ENCODE measurements around the gene SMARCB1.

Gene SMARCB1

DNA sequence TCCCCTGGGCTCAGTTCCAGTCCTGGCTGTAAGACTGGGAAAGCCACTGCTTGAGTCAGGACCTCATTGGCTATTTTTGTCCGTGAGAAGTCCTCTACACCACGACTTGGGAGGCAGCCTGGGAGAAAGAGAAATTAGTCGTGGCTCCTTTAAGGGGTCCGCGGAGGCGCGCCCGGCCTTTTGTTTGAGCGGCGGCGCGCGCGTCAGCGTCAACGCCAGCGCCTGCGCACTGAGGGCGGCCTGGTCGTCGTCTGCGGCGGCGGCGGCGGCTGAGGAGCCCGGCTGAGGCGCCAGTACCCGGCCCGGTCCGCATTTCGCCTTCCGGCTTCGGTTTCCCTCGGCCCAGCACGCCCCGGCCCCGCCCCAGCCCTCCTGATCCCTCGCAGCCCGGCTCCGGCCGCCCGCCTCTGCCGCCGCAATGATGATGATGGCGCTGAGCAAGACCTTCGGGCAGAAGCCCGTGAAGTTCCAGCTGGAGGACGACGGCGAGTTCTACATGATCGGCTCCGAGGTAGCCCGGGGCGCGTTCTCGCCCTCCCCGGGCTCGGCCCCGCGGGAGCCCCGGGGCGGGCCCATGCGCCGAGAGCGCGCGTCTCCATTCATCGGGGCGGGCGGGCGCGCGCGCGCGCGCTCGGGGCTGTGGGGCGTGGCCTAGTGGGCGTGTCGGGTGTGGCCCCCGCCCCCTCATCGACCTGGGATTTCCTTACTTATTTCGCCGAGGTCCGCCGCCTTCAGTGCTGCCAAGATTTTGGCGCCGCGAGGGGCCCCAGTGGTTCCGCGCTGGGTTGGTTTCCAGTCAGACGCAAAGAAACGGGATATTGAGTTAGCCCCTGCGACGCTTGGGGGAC, at the start of gene SMARCB1:
Gene SMARCB1 (plus strand): TSS at position 215 of the 848 bp plus-strand sequence. CDS start 204 bp downstream, at position 419.
- peak; percentile 83 to 85 for DNase-seq (ENCODE audit: low read depth in 2 of 2)

DNA sequence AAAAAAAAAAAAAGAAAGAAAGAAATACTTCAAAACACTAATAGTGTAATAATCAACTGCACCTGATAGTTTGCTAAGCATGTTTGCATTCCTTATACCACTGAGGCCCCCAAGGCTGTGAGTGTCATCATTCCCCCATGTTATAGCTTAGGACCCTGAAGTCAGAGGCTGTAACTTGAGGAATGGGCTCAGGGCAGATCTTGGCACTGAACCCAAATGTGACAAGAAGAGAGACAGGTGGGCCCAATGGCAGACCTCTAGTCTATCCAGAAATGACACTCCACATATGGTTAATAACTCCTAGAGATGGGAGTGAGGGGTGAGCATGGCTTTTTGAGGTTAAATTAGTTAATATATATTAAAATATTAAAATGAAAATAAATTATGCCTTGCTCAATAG, 49.1 kb upstream of the SMARCB1 start:
- no peak for DNase-seq (ENCODE audit: low read depth in 2 of 2)

DNA sequence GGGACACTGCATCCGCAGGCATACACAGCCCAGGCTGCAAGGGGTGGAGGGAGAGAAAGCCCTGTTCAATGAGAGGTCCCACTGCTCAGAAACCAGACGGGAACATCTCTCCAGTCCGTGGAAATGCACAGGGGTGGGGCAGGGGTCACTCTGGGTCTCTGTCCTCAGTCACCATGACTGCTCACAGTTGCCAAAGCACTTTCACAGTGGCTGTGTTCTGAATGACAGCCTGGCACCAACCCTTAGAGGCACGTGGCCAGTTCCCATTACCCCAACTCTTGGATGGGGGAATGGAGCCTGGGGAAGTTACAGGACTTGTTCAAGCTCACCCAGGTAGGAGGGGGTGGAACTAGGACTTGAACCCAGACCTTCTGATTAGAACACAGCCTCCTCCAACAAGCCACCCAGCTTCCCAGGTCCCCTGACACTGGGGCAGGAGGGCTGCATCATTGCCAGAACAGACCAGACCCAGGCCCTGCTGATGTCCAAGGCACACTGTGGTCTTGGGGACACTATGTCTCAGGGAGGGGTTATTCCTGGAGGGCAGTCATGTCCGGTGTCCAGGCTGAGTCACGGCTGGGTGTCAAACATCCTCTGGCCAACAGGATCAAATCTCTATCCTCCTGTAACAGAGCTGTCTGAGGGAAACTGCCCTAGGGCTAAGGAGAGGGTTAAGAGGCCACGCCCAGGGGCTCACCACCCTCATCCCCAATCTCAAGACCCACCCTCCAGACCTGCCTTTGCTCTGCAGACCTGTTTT, 44.1 kb upstream of the SMARCB1 start:
- no peak for DNase-seq (ENCODE audit: low read depth in 2 of 2)

DNA sequence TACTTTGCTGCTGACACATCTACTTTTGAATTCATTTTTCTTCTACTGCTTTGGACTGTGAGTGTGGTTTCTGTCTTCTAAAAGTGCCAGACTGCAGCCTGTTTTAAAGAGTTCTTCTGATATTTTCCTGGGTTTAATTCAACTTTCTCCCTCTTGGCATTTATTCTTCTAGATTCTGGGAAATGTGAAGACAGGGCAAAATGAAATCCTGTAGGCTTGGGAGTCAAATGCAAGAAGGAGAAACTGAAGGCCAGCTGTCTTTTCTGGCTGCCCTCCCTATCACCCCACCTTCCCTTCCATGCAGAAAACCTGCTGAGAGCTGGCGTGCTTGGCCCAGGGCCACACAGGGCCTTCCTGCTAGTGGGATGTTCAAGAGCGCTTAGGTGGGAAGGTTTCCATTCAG, 43.5 kb upstream of the SMARCB1 start:
- no peak for DNase-seq (ENCODE audit: low read depth in 2 of 2)

DNA sequence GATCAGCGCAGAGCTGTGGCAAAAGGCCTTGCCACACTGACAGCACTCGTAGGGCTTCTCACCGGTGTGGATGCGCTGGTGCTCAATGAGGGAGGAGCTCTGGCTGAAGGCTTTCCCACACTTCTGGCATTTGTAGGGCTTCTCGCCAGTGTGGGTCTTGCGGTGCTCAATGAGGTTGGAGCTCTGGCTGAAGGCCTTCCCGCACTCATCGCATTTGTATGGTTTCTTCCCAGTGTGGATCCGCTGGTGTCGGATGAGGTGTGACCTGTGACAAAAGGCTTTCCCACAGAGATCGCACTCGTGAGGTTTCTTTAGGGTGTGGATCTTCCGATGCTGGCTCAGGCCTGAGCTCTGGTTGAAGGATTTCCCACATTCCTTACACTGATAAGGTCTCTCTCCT, 42.8 kb upstream of the SMARCB1 start:
- DNase-seq (ENCODE audit: low read depth in 2 of 2), result no peak

DNA sequence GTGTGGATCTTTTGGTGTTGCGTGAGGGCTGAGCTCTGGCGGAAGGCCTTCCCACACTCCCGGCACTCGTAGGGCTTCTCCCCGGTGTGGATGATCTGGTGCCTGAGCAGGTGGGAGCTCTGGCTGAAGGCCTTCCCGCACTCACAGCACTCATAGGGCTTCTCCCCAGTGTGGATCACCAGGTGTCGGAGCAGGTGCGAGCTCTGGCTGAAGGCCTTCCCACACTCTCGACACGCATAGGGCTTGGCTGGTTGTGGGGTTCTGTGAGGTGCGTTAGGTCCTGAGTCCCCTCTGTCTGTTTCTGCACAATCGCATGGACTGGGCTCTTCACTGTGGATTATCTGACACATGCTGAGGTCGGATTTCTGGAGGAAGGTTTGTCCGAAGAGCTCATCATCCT, 42.3 kb upstream of the SMARCB1 start:
- DNase-seq (ENCODE audit: low read depth in 2 of 2), result no peak

DNA sequence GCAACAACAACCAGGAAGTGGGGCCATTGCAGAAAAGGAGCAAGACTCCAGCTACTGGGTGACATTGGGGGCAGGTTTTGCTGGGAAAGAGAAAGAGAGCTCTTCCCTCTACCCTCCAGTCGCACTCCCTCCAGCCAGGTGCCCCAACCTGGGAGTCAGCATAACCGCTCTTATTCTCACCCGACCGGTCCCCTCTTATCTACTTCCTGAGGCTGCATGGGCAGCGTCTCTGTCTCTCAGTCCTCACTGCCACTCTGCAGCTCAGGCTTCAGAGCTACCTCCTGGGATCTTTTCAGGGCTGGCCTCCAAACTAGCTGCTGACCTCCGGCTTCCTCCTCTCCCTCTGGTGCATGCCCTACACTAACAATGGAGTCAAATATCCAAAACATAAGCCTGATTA, 41.0 kb upstream of the SMARCB1 start:
- no peak for DNase-seq (ENCODE audit: low read depth in 2 of 2)

DNA sequence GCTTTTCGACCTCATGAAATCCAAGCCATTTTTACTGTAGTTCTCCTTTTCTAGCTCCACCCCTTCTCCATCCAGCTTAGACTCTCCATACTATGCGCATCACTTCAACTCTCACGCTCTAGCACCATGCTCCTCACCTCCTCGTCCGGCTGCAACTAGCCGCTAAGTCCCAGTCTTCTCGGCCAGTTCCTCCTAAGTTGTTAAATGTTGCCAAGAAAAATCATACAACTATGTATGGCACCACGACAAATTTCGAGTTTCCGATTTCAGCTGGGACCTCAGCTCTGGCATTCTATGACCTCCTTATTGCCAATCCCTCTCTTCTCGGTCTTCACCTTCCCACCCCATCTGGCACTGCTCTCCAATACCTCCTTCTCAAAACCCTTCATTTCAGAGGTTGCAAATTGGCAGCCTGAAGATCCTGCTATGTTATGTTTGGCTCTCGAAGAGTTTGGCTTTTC, 36.9 kb upstream of the SMARCB1 start:
- no peak for DNase-seq (ENCODE audit: low read depth in 2 of 2)

DNA sequence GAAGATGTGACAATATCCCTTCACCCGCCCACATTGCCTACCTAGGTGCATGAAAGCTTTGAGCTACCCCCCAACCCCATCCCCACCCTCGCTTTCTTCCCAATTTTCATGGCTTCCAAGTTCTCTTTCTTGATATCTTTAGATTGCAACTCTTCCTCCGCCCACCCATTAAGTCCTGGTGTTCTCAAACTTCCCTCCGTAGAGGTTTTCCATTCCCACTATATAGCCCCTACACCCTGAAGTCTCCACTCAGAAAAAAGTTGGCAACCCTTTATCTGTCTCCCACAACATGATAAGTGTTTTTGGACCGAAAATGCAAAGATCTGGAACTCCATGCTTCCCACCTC, 36.4 kb upstream of the SMARCB1 start:
- no peak for DNase-seq (ENCODE audit: low read depth in 2 of 2)

DNA sequence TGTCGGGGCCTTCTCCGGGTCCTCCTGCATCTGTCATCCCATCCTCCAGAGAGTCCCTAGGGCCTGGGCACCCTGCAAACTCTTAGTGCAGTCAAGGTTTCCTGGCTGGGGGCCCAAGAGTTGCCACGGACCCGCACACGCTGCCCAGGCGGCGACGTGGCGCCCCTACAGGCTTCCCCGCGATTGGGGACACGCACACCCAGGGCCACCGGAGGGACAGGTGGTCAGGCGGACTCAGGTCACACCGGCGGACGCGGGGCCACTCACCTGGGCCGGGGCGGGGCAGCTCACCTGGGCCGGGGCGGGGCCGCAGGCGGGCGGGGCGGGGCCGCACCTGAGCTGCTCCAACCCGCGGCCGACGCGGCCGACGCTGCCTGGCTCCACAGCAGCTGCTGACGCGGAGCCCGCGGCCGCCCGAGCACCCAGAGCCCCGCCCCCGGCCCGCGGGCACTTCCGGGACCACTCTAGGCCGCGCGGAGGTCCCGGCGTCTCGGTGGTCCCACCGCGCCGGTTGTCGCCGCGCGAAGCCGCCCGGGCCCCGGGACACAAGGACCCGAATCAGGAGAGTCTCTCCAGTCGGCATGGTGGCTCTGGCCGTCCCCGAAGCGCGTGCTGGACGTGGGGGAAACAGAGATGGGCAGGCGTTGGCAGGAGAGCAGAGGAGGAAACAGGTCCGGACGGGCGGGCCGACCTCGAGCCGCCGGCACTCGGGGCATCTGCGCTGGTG, 35.9 kb upstream of the SMARCB1 start, which contains the start of gene ZNF70:
Gene ZNF70 (minus strand): TSS at position 399 of the 727 bp plus-strand sequence. CDS start 5,972 bp downstream, outside the sequence.
- DNase-seq (ENCODE audit: low read depth in 2 of 2), result peak; percentile 76 to 82

DNA sequence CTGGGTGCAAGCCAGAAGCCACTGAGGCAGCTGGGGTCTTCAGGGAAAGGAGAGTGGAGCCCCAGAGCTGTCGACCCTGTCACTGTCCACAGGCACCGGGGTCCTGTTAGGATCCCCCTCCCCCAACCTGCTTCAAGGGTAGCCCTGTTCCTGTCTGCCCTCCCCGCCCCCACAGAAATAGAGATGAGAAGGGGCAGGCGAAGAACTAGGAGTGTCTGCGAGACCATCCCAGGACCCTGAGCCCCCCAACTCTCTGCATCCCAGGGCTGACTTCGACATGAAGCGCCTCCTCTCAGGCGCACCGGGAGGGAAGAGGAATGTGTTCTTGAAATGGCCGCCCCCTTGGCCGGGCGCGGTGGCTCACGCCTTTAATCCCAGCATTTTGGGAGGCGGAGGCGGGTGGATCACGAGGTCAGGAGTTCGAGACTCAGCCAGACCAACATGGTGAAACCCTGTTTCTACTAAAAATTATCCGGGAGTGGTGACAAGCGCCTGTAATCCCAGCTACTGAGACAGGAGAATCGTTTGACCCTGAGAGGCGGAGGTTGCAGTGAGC, 35.2 kb upstream of the SMARCB1 start:
- DNase-seq (ENCODE audit: low read depth in 2 of 2), result no peak

DNA sequence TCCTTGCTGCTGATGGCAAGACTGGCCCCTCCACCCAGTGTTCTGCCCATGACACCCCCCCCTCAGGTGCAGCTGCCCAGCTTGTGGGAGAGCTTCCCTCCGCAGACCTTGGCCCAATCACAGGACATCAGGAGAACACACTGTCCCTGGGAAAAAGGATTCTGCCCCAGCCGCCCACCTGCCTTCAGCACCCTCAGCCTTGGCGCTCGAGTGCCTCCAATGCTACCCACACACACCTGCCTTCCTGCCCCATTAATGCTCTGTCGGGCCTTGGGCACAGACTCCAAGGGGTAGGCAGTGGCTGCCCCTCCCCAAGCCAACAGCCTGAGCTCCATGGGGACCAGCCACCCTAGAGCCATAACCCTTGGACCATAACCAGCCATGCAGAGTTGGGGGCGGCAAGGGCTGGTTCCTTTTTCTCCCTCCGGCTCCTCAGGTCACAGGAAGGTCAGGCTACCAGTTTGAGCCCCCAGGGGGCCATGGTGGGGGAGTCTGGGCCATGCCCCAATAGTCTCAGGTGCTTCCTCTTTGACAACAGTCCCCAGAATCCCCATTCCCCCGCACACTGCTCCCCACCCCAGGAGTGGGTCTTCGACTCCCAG, 34.6 kb upstream of the SMARCB1 start:
- DNase-seq (ENCODE audit: low read depth in 2 of 2), result no peak

DNA sequence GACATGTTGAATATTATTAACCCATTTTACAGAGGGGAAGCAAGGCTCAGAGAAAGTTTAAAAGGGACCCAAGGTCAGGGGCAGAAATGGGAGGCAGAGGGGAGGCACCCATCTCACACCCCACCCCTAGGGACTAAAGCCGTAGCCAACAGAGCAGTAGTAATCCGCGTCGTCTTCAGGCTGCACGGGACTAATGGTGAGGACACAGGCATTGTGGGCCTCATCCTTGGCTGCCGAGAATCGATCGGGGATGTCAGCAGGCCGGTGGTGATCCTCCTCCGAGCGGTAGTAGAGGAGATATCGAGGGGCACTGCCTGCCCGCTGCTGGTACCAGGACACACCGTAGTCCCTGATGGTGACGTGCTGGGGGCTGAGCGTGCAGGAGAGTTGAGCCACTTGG, 34.0 kb upstream of the SMARCB1 start:
- DNase-seq (ENCODE audit: low read depth in 2 of 2), result no peak

DNA sequence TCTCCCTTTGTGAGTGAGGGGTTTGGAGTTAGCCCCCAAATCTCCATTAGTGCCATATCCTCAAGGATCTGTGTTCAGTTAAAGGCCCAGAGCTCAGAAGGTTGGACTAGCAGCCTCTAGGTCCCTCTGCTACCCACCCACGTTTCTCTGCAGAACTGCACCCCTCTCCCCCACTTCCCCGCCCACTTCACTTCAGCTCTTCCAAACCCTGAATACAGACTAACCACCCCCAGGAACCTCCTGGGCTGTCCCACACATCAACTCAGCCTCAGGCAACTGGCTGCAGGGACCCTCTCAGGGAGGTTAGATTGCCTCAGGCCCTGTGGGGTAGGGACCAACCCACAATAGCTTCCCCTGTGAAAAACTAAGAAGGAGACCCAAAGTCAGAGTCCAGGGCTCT, 33.4 kb upstream of the SMARCB1 start:
- DNase-seq (ENCODE audit: low read depth in 2 of 2), result no peak

DNA sequence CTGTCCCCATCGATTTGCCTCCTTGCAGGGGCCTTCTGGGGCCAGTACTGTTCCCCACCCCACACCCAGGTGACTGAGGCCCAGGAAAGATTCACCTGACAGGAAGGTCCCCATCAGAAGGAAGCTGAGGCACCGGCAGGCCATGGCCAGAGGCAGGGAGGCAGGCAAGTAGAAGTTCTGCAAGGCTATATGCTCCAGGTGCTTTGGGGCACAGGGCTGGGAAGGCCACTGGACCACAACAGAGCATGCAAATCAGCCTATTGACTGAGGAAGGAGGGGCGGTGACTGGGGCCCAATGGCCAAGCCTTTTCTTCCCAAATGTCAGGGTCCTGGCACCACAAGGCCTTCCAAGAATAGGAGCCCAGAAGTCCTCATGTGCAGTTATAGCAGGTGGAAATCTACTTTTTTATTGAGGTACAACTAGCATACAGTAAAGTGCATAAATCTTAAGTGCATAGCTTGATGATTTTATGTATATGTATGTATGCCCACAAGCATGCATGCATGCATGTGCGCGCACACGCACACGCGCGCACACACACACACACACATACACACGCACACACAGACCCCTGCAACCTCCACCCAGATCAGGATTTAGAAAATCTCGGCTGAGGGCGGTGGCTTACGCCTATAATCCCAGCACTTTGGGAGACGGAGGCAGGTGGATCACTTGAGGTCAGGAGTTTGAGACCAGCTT, 32.4 kb upstream of the SMARCB1 start, which contains the start of gene VPREB3:
Gene VPREB3 (minus strand): TSS at position 206 of the 700 bp plus-strand sequence. CDS start 62 bp downstream, at position 144.
- DNase-seq (ENCODE audit: low read depth in 2 of 2), result no peak

DNA sequence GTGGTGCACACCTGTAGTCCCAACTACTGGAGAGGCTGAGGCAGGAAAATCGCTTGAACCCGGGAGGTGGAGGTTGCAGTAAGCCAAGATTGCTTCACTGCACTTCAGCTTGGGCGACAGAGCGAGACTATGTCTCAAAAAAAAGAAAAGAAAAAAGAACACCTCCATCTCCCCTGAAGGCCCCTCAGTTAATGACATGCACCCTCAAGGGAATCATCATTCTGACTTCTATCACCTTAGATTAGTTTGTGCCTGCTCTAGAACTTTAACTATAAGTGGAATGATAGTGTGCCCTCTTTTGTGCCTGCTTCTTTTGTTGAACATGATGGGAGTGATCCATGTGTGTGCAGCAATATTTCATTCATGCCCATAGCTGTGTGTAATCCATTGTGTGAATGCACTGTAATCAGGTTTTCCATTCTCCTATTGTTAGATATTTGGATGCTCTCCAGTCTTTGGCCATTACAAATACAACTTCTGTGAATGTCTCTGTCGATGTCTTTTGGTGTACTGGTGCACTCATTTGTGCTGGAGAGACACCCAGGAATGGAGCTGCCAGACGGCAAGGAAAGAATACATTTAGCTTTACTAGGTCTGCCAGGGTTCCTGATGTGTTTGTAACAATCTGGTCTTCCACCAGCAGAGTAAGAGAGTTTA, 31.7 kb upstream of the SMARCB1 start:
- DNase-seq (ENCODE audit: low read depth in 2 of 2), result no peak

DNA sequence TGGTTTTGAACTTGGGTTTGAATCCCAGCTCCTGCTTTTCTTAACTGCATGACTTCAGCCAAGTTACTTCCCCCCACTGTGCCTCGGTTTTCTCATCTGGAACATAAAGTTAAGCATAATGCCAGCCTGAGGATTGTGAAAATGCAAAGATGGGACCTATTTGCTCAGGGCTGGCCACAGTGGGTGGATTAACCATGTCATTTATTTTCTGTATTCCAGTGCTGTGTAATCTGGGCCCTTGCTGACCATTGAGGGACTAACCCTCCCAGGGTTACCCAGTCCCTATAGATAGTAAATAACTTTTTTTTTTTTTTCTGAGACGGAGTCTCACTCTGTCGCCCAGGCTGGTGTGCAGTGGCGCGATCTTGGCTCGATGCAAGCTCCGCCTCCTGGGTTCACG, 31.1 kb upstream of the SMARCB1 start:
- no peak for DNase-seq (ENCODE audit: low read depth in 2 of 2)

DNA sequence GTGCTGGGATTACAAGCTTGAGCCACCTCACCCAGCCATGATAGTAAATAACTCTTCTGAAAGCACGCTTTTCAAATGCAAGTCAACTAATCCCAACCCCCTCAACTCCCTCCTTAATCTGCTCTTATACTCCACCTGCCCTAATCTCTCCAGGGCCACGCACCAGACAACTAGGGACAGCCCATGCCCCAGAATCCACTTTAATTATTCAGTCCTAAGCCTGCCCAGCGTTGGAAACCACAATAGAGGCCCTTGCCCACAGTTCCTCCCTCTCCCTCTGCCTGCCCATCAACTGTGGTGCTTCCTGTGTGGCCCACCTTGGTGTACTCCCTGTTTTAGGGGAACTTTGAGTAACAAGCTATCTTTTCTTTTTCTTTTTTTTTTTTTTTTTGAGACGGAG, 29.9 kb upstream of the SMARCB1 start:
- DNase-seq (ENCODE audit: low read depth in 2 of 2), result no peak

DNA sequence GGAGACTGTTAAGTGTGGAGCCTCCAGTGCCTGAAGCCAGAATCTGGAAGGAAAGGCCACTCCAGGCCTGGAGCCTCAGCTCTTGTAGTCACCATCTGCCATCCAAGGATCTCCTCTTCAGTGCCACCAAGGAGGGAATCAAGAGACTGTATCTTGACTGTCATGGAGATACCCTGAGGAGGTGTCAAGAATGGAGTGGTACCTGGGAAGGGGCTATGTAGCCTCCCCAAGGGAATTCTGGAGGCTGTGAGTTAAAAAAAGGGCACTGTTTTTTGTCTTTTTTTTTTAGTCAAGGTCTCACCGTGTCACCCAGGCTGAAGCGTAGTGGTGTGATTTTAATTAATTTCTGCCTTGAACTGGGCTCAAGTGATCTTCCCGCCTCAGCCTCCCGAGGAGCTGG, 27.2 kb upstream of the SMARCB1 start:
- DNase-seq (ENCODE audit: low read depth in 2 of 2), result no peak

DNA sequence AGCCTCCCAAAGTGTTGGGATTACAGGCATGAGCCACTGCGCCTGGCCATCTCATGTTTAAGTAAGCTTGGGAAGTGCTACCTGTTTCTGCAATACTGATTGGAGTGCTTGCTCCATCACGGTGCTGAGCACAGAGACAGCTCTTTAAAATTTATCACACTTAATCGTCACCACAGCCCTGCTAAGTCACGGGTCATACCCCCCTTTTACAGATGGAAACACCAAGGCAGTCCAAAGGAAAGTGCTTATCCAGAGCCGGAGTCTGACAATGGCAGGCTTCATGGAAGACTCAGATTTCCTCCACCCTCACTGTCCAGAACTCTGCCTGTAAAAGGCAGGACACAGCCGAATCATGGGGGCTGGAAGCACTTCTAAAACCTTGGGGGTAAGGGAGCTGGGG, 26.7 kb upstream of the SMARCB1 start:
- no peak for DNase-seq (ENCODE audit: low read depth in 2 of 2)
